Activated CD4-positive, alpha-beta T cell treated with anti-CD3 and anti-CD28 coated beads, Interleukin-2, amount 10 ng/mL, durations not matched to agents 24 days and 14 days (primary cell): Measurements from ENCODE around the gene EEF1B2. TPM values are rescaled to one million over a fixed set of nuclear protein-coding genes. Genes with fewer than 3 reads are reported as not detected.
"Not testable (repeated sequence)": the region's sequence is repeated elsewhere in the genome, so short reads cannot be mapped to it uniquely, and the experiment has no call there.

Experiments used
- DNase-seq: peaks from one replicate; pipeline ENCODE4 v3.0.0; 2022
- H3K27ac Mint-ChIP-seq: one replicate; pipeline ENCODE4 v1.8.0; 2022; ENCODE audit warnings: mild to moderate bottlenecking, mixed read lengths
- H3K27me3 Mint-ChIP-seq: one replicate; pipeline ENCODE4 v1.8.0; 2022; ENCODE audit warnings: mixed read lengths
- H3K36me3 Mint-ChIP-seq: one replicate; pipeline ENCODE4 v1.8.0; 2022; ENCODE audit warnings: low read depth, mild to moderate bottlenecking, mixed read lengths
- H3K4me1 Mint-ChIP-seq: one replicate; pipeline ENCODE4 v1.8.0; 2021; ENCODE audit warnings: mixed read lengths
- H3K4me3 Mint-ChIP-seq: one replicate; pipeline ENCODE4 v1.8.0; 2022; ENCODE audit warnings: mild to moderate bottlenecking, moderate library complexity, mixed read lengths
- H3K9me3 Mint-ChIP-seq: one replicate; pipeline ENCODE4 v1.8.0; 2021; ENCODE audit warnings: mixed read lengths
- intact Hi-C: fragments of 100-400 bp; cut with micrococcal nuclease; formaldehyde crosslinking; loops from one replicate; pipeline ENCODE4 v1.15.1; 2023
- total RNA-seq: library from RNA; stranded (reverse); gene quantifications from 2 replicates; pipeline ENCODE4 v1.2.3, GENCODE V29; 2022

EEF1B2 gene
- total RNA-seq, 1 donor from 2014 or later: 761 TPM

DNA sequence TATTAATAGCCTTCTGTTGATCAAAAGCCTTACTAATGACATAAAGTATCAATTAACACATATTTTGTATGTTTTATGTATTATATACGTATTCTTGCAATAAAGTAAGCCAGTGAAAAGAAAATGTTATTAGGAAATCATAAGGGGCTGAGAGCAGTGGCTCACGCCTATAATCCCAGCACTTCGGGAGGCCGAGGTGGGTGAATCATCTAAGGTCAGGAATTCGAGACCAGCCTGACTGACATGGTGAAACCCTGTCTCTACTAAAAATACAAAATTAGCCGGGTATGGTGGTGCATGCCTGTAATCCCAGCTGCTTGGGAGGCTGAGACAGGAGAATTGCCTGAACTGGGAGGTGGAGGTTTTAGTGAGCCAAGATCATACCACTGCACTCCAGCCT is 21.8 kb downstream of the EEF1B2 start:
- H3K27me3 Mint-ChIP-seq, H3K4me1 Mint-ChIP-seq, H3K27ac Mint-ChIP-seq, DNase-seq, H3K9me3 Mint-ChIP-seq, H3K4me3 Mint-ChIP-seq, H3K36me3 Mint-ChIP-seq, intact Hi-C loops: not testable (repeated sequence)

DNA sequence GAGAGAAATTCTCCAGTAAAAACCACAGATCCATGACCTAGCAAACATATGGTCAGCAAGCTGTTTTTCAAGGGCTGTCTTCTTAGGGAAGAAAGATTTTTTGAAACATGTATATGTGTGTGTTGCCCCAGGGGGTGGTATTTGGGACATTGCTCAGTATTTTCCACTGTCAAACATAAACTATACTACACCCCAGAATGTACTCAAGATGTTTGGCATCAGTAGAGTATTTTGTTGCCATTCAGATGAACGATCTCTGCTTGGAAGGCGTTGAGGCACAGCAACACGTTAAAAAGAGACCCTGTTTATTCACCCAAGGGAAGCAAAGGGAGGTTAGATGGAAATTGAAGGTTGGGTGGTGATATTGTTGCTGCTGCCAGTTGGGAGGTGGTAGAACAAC is 30.0 kb downstream of the EEF1B2 start:
- no peaks in the 10 kb centered on the region for H3K9me3 Mint-ChIP-seq
- H3K36me3 Mint-ChIP-seq: no peaks in the 10 kb centered on the region
- no peak for DNase-seq
- H3K4me1 Mint-ChIP-seq: no peaks in the 10 kb centered on the region
- H3K4me3 Mint-ChIP-seq: no peak overlapping the region
- intact Hi-C loops: no loop called here
- peaks cover 23% of the 10 kb centered on the region for H3K27me3 Mint-ChIP-seq
- no peak overlapping the region for H3K27ac Mint-ChIP-seq

- intact Hi-C loops: no loop called here
- H3K27ac Mint-ChIP-seq: no peak overlapping the region
- H3K27me3 Mint-ChIP-seq: peaks cover 24% of the 10 kb centered on the region
- no peak for DNase-seq
- no peaks in the 10 kb centered on the region for H3K36me3 Mint-ChIP-seq
- H3K4me1 Mint-ChIP-seq: no peaks in the 10 kb centered on the region
- H3K9me3 Mint-ChIP-seq: no peaks in the 10 kb centered on the region
- no peak overlapping the region for H3K4me3 Mint-ChIP-seq
Observed at GRCh38 chr2:206190111-206190510, 30.4 kb downstream of the EEF1B2 start.

DNA sequence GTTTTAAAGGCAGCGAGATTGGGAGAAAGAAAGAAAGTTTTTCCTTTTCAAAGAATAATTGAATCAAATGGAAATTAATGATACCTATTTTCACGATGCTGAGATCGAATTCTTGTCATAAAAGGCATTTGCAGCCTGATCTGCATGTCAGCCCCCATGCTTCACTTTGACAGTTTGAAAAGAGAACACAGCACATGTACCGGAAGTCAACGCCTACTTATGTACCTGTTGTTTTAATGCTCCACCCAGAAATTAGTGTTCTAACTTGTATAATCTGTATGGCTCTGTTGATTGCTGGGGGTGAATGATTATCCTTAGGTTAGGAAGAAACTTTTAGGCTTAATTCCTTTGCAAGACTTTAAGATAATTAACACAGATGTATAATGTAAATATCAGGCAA is 31.0 kb downstream of the EEF1B2 start:
- intact Hi-C loops: no loop called here
- no peak for DNase-seq
- H3K27me3 Mint-ChIP-seq: peaks cover 27% of the 10 kb centered on the region
- no peaks in the 10 kb centered on the region for H3K36me3 Mint-ChIP-seq
- H3K9me3 Mint-ChIP-seq: no peaks in the 10 kb centered on the region
- no peak overlapping the region for H3K4me3 Mint-ChIP-seq
- no peak overlapping the region for H3K27ac Mint-ChIP-seq
- no peaks in the 10 kb centered on the region for H3K4me1 Mint-ChIP-seq

DNA sequence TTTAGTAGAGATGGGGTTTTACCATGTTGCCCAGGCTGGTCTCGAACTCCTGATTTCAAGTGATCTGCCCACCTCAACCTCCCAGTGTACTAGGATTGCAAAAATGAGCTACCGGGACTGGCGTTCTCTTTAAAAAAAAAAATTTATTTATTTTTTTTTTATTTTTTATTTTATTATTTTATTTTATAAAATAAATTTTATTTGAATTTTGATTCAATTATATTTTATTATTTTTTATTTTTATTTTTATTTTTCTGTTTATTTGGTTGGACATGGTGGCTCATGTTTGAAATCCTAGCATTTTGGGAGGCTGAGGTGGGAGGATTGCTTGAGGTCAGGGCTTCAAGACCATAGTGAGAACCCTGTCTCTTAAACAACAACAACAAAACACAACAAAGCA is 32.5 kb downstream of the EEF1B2 start:
- no peak for DNase-seq
- Mint-ChIP-seq H3K4me1 (no peaks in the 10 kb centered on the region), H3K27me3 (peaks cover 26% of the 10 kb centered on the region), H3K4me3 (no peak overlapping the region), H3K27ac (no peak overlapping the region), H3K9me3 (no peaks in the 10 kb centered on the region), H3K36me3 (no peaks in the 10 kb centered on the region)
- intact Hi-C loops: no loop called here

DNA sequence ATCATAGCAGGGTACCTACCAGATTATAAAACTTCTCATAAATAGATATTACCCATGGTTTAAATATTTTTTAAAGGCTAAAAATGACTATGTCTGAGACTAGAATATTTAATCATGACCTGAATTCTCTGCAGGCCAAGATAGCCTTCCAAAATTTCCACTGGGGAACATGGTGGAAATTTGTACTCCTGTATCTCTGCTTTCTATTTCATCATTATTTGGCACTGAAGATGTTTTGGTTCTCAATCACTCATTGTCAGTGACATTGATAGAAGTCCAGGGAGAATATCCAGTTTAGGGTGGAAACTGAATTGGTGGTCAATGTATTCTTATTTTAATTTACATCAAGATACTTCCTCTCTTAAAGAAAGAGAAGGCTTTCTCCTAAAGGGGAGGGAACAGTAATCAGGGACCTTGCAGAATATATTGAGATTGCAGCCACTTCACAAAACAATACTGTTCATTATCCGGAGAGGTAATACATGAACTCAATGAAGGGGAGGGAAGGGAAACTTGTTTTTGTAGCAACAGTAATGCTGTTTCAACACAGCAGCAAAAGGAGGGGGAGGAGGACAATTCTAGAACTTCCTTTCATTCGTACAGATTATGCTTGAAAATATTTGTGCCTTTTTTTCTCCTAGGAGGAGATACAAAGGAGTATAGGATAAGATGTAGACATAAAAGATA is 34.1 kb downstream of the EEF1B2 start:
- no peaks in the 10 kb centered on the region for H3K9me3 Mint-ChIP-seq
- intact Hi-C loops: no loop called here

DNA sequence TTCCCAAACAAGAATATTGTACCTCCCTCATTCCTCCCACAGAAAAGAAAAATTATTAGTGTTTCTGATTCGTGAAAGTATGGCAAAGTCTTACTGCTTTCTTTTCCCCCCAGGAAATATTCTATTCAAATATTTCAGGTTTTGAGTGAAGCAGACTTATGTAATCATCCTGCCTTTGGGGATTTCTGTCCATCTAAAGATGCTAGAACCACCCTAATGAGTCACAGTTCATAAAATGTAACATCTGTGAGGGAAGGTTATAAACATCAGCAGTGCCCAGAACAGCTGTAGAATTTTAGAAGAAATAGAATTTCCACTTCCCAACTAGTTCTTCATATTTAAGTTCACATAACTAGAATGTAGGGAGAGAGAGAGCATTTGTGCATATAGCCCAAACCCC is 39.0 kb downstream of the EEF1B2 start:
- Mint-ChIP-seq H3K36me3 (no peaks in the 10 kb centered on the region), H3K4me3 (no peak overlapping the region), H3K27me3 (peaks cover 16% of the 10 kb centered on the region), H3K4me1 (no peaks in the 10 kb centered on the region), H3K9me3 (no peaks in the 10 kb centered on the region), H3K27ac (no peak overlapping the region)
- no peak for DNase-seq
- intact Hi-C loops: no loop called here

More for the DNA sequence above, 34.1 kb downstream of the EEF1B2 start:
- Mint-ChIP-seq H3K27me3 (peaks cover 28% of the 10 kb centered on the region), H3K4me3 (no peak overlapping the region), H3K27ac (no peak overlapping the region), H3K36me3 (no peaks in the 10 kb centered on the region), H3K4me1 (no peaks in the 10 kb centered on the region)
- DNase-seq: no peak

GRCh38 chr2:206201075-206201848 is 41.6 kb downstream of the EEF1B2 start:
- H3K27ac Mint-ChIP-seq: no peak overlapping the region

DNA sequence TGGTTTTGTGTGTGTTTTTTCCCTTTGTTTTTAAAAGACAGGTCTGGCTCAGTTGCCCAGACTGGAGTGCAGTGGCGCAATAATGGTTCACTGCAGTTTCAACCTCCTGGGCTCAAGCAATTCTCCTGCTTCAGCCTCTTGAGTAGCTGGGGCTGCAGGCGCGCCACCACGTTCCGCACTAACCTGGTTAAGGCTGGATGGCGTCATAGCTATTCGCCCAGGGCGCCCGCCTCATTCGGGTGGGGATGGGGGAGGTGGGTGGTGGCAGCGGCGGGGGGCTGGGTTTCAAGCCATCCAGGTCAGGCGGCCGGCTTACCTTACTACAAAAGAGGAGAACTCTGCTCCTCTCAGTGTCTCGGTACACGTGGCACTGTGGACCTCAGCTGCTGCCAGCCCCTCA is 42.8 kb downstream of the EEF1B2 start:
- no peak for DNase-seq
- Mint-ChIP-seq H3K27ac (no peak overlapping the region), H3K4me1 (peaks cover 2% of the 10 kb centered on the region), H3K36me3 (no peaks in the 10 kb centered on the region), H3K9me3 (no peaks in the 10 kb centered on the region), H3K4me3 (no peak overlapping the region), H3K27me3 (peaks cover 7% of the 10 kb centered on the region)
- intact Hi-C loops: no loop called here

More at GRCh38 chr2:206201075-206201848, 41.6 kb downstream of the EEF1B2 start:
- Mint-ChIP-seq H3K4me3 (no peak overlapping the region), H3K9me3 (no peaks in the 10 kb centered on the region), H3K4me1 (peaks cover 2% of the 10 kb centered on the region), H3K36me3 (no peaks in the 10 kb centered on the region), H3K27me3 (peaks cover 9% of the 10 kb centered on the region)
- intact Hi-C loops: no loop called here
- no peak for DNase-seq

DNA sequence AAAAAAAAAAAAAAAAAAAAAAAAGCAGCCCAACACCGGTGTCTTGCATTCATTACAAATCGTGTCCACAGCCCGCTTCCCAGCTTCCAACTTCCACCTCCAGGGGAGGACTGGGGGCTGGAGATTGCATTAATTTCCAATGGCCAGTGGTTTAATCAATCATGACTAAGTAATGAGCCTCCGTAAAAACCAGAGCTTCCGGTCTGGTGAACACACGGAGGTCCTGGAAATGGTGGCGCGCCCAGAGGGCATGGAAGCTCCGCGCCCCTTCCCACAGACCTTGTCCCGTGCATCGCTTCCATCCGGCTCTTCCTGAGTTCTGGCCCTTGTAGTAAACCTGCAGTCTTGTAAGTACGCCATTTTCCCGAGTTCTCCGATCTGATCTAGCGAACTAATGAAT is 43.6 kb downstream of the EEF1B2 start:
- no peak for DNase-seq
- H3K27me3 Mint-ChIP-seq: peaks cover 5% of the 10 kb centered on the region
- no peak overlapping the region for H3K4me3 Mint-ChIP-seq
- intact Hi-C loops: no loop called here
- H3K9me3 Mint-ChIP-seq: no peaks in the 10 kb centered on the region
- no peaks in the 10 kb centered on the region for H3K36me3 Mint-ChIP-seq
- H3K4me1 Mint-ChIP-seq: peaks cover 2% of the 10 kb centered on the region
- no peak overlapping the region for H3K27ac Mint-ChIP-seq

DNA sequence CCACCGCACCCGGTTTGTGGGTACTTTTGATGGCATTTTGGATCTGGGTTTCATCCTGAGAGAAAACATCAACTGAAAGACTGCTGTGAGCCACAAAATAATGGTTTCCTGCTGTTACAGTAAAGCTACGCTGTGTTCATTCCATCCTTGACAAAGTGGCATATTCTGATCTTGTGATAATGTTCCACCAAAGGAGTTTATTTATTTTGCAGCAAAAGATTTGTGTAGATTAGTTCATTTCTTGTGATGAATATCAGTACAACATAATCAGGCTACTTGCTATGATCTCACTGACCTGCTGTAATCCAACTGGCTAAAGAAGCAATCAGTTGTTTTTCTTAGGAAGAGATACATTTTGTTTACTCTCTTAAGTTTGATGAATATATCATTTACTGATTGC is 45.0 kb downstream of the EEF1B2 start:
- DNase-seq: no peak
- peaks cover 2% of the 10 kb centered on the region for H3K4me1 Mint-ChIP-seq
- no peak overlapping the region for H3K4me3 Mint-ChIP-seq
- H3K27me3 Mint-ChIP-seq: peaks cover 4% of the 10 kb centered on the region
- H3K27ac Mint-ChIP-seq: no peak overlapping the region
- H3K36me3 Mint-ChIP-seq: no peaks in the 10 kb centered on the region
- no peaks in the 10 kb centered on the region for H3K9me3 Mint-ChIP-seq
- intact Hi-C loops: no loop called here

DNA sequence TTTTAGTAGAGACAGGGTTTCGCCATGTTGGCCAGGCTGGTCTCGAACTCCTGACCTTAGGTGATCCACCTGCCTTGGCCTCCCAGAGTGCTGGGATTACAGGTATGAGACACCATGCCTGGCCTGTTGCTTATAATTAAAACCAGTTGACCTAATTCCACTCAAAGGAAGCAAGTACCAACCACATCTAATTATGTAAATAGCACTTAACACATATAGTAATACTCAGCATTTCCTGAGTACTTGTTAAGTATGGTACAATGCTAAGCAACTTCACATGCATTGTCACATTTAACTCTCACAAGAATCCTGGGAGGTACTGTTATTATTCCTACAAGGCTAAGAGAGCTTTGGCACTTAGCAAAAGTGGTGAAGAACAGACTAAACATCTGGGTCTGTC is 47.6 kb downstream of the EEF1B2 start:
- intact Hi-C loops, H3K9me3 Mint-ChIP-seq, H3K36me3 Mint-ChIP-seq, H3K4me3 Mint-ChIP-seq, H3K4me1 Mint-ChIP-seq, H3K27me3 Mint-ChIP-seq, DNase-seq, H3K27ac Mint-ChIP-seq: not testable (repeated sequence)

GRCh38 chr2:206208900-206209299 is 49.2 kb downstream of the EEF1B2 start:
- Mint-ChIP-seq H3K36me3 (no peaks in the 10 kb centered on the region), H3K27me3 (peaks cover 11% of the 10 kb centered on the region), H3K9me3 (no peaks in the 10 kb centered on the region), H3K27ac (no peak overlapping the region), H3K4me3 (no peak overlapping the region), H3K4me1 (peaks cover 2% of the 10 kb centered on the region)
- DNase-seq: no peak
- intact Hi-C loops: no loop called here

GRCh38 chr2:206211657-206212255 is 52.1 kb downstream of the EEF1B2 start:
- H3K4me3 Mint-ChIP-seq: no peak overlapping the region
- no peaks in the 10 kb centered on the region for H3K9me3 Mint-ChIP-seq
- no peak overlapping the region for H3K27ac Mint-ChIP-seq
- intact Hi-C loops: no loop called here
- DNase-seq: no peak
- no peaks in the 10 kb centered on the region for H3K4me1 Mint-ChIP-seq
- H3K27me3 Mint-ChIP-seq: peaks cover 14% of the 10 kb centered on the region
- H3K36me3 Mint-ChIP-seq: no peaks in the 10 kb centered on the region
